B cell (primary cell): ENCODE results near the gene ANKRD30A. TPM values are rescaled to one million over a fixed set of nuclear protein-coding genes. Genes with fewer than 3 reads are reported as not detected.
"Not testable (repeated sequence)": the region's sequence is repeated elsewhere in the genome, so short reads cannot be mapped to it uniquely, and the experiment has no call there.

Experiments used
- ATAC-seq: fragments of 200-7000 bp; cut with Tn5 transposase; one replicate; pipeline ENCODE4 v1.10.0; 2021; ENCODE audit warnings: low read depth, mild to moderate bottlenecking, moderate number of reproducible peaks, moderate library complexity
- CTCF ChIA-PET: fragments of 350-600 bp; sonication (Branson Sonifier 250); formaldehyde crosslinking; loops from one replicate; lab custom pipeline; 2021; ENCODE audit warnings: antibody characterized with exemption, inconsistent platforms; lab: Charles Lee
- POLR2A ChIA-PET: fragments of 350-600 bp; sonication (Branson Sonifier 250); formaldehyde crosslinking; loops from one replicate; lab custom pipeline; 2021; ENCODE audit warnings: antibody characterized with exemption; lab: Charles Lee
- DNase-seq: peaks from one replicate; pipeline ENCODE4 v3.0.0; 2013
- H2AFZ ChIP-seq: 2 replicates; pipeline ENCODE4 v1.6.1; 2012; ENCODE audit warnings: mild to moderate bottlenecking, low read depth, low read length; ENCODE audit not compliant: insufficient read depth, poor library complexity, severe bottlenecking
- H3K27ac ChIP-seq, 2 donors: 1 replicate in 1 of 2; 2 replicates in 1 of 2; pipeline ENCODE4 v1.5.1; 2012 to 2013; ENCODE audit warnings: low read length in 2 of 2, mild to moderate bottlenecking in 2 of 2, moderate library complexity in 1 of 2
- H3K27me3 ChIP-seq, 4 experiments: fragments of 200-600 bp in 1 of 4; sonication (generic) in 1 of 4; replicated peaks in 1 of 4; 1 replicate in 2 of 4; 2 replicates in 2 of 4; pipeline versions ENCODE4 v1.6.1 to v1.7.0; 2013 to 2016; ENCODE audit warnings: low read length in 3 of 4, mild to moderate bottlenecking in 2 of 4, mixed read lengths in 1 of 4, moderate library complexity in 1 of 4; ENCODE audit not compliant: insufficient read depth in 4 of 4, control insufficient read depth in 3 of 4; ENCODE audit errors: control extremely low read depth in 1 of 4
- H3K36me3 ChIP-seq, 2 experiments: replicated peaks in 1 of 2; 1 replicate in 1 of 2; 2 replicates in 1 of 2; pipeline versions ENCODE4 v1.6.1 to v1.7.1; 2013; ENCODE audit warnings: low read length in 1 of 2; ENCODE audit not compliant: insufficient read depth in 2 of 2, control insufficient read depth in 1 of 2; ENCODE audit errors: control extremely low read depth in 1 of 2, extremely low read depth in 1 of 2
- H3K4me1 ChIP-seq, 2 donors: fragments of 200-600 bp in 1 of 2; sonication (generic) in 1 of 2; 1 replicate in 1 of 2; 2 replicates in 1 of 2; pipeline versions ENCODE4 v1.5.1 to v1.6.1; 2013 to 2017; ENCODE audit warnings: low read length in 2 of 2; ENCODE audit not compliant: control insufficient read depth in 2 of 2, insufficient read depth in 2 of 2
- H3K4me2 ChIP-seq: replicated peaks from 2 replicates; pipeline ENCODE3; 2012; ENCODE audit warnings: mild to moderate bottlenecking, low read depth, low read length; ENCODE audit not compliant: poor library complexity, severe bottlenecking
- H3K4me3 ChIP-seq, 5 experiments: fragments of 200-600 bp in 1 of 5; sonication (generic) in 1 of 5; 1 replicate in 3 of 5; 2 replicates in 2 of 5; pipeline versions ENCODE4 v1.5.1 to v1.7.0; 2011 to 2016; ENCODE audit warnings: low read length in 4 of 5, mild to moderate bottlenecking in 4 of 5, low read depth in 2 of 5, control low read depth in 1 of 5, moderate library complexity in 1 of 5; ENCODE audit not compliant: insufficient read depth in 1 of 5; ENCODE audit errors: control extremely low read depth in 1 of 5, extremely low read depth in 1 of 5
- H3K79me2 ChIP-seq: fragments of 200-600 bp; sonication (generic); one replicate; pipeline ENCODE4 v1.6.0; 2016; ENCODE audit warnings: low read length; ENCODE audit not compliant: control insufficient read depth, insufficient read depth
- H3K9ac ChIP-seq: fragments of 200-600 bp; sonication (generic); 2 replicates; pipeline ENCODE4 v1.6.1; 2017; ENCODE audit warnings: mild to moderate bottlenecking, low read length, moderate library complexity
- H3K9me3 ChIP-seq, 3 donors: one replicate each; pipeline versions ENCODE4 v1.6.1 to v1.7.1; 2013; ENCODE audit warnings: low read length in 2 of 3; ENCODE audit not compliant: control insufficient read depth in 2 of 3, insufficient read depth in 1 of 3; ENCODE audit errors: control extremely low read depth in 1 of 3
- H4K20me1 ChIP-seq: 2 replicates; pipeline ENCODE4 v1.6.0; 2012; ENCODE audit warnings: mild to moderate bottlenecking, low read length; ENCODE audit not compliant: insufficient read depth, control insufficient read depth, poor library complexity, severe bottlenecking
- H3K27ac Mint-ChIP-seq: one replicate; pipeline ENCODE4 v1.8.0; 2021; ENCODE audit warnings: mixed read lengths
- H3K27me3 Mint-ChIP-seq: one replicate; pipeline ENCODE4 v1.8.0; 2021; ENCODE audit warnings: mixed read lengths
- H3K4me1 Mint-ChIP-seq: one replicate; pipeline ENCODE4 v1.8.0; 2021; ENCODE audit warnings: mixed read lengths
- H3K4me3 Mint-ChIP-seq: one replicate; pipeline ENCODE4 v1.8.0; 2021; ENCODE audit warnings: mixed read lengths
- H3K9me3 Mint-ChIP-seq: one replicate; pipeline ENCODE4 v1.8.0; 2022; ENCODE audit warnings: mixed read lengths; ENCODE audit not compliant: insufficient read depth
- WGBS: methylation state at CpG from one replicate; pipeline ENCODE4 v1.1.5; 2013; ENCODE audit warnings: missing lambda C conversion rate; ENCODE audit not compliant: insufficient coverage; 5-methylcytosine and 5-hydroxymethylcytosine counted together
- intact Hi-C: fragments of 100-400 bp; cut with micrococcal nuclease; formaldehyde crosslinking; loops from one replicate; pipeline ENCODE4 v1.10.0; 2022
- polyA plus RNA-seq: library from polyadenylated mRNA; depleted of rRNA; stranded (reverse); fragments of >200 nt; gene quantifications from 2 replicates; pipeline ENCODE4 v1.2.3, GENCODE V29; 2012
- total RNA-seq, 2 donors: library from RNA; stranded (reverse); fragments of 120-200 nt in 1 of 2; gene quantifications; 1 replicate in 1 of 2; 2 replicates in 1 of 2; pipeline versions ENCODE4 v1.2.3 to v1.2.4, GENCODE V29; 2013 to 2022

Gene ANKRD30A
- total and polyA plus RNA-seq, 2 donors (not counting 1 experiment from before 2014, with no cell fraction given) = not detected

GRCh38 chr10:37171945-37172344, 46.5 kb downstream of the ANKRD30A start:
- WGBS = 97% methylated on average over 5 of the region's 13 CpGs
- H3K4me2 ChIP-seq, H3K27me3 ChIP-seq, H3K4me3 ChIP-seq, H3K79me2 ChIP-seq, H4K20me1 ChIP-seq, H2AFZ ChIP-seq, H3K27me3 Mint-ChIP-seq, H3K9me3 Mint-ChIP-seq, H3K27ac ChIP-seq, ATAC-seq, DNase-seq, H3K4me3 Mint-ChIP-seq, H3K9me3 ChIP-seq, H3K27ac Mint-ChIP-seq, H3K9ac ChIP-seq, intact Hi-C loops, POLR2A ChIA-PET, CTCF ChIA-PET, H3K4me1 Mint-ChIP-seq, H3K36me3 ChIP-seq, H3K4me1 ChIP-seq: not testable (repeated sequence)

GRCh38 chr10:37178296-37178695, 52.9 kb downstream of the ANKRD30A start:
- H3K27me3 Mint-ChIP-seq, H2AFZ ChIP-seq, H3K36me3 ChIP-seq, H3K79me2 ChIP-seq, H3K4me2 ChIP-seq, intact Hi-C loops, H3K27me3 ChIP-seq, H3K4me1 ChIP-seq, DNase-seq, H3K27ac Mint-ChIP-seq, H3K27ac ChIP-seq, POLR2A ChIA-PET, H3K9me3 ChIP-seq, ATAC-seq, H4K20me1 ChIP-seq, H3K9me3 Mint-ChIP-seq, H3K4me1 Mint-ChIP-seq, H3K9ac ChIP-seq, H3K4me3 ChIP-seq, H3K4me3 Mint-ChIP-seq, CTCF ChIA-PET: not testable (repeated sequence)
- WGBS = 55% methylated on average over 1 of the region's 4 CpGs

DNA sequence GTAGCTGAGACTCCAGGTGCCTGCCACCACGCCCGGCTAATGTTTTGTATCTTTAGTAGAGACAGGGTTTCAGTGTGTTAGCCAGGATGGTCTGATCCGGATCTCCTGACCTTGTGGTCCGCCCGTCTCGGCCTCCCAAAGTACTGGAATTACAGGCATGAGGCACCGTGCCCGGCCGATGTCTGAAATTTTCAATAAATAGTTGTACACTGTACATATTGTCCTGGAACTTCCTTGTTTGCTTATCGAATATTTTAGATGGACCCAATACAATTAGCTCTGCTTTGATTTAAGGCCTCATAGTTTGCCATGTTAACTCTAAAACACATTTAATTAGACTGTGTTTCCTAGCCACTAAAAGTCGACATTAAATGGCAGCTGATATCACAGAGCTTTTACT, 57.3 kb downstream of the ANKRD30A start:
- H3K36me3 ChIP-seq, H3K4me2 ChIP-seq, H3K27ac ChIP-seq, CTCF ChIA-PET, H2AFZ ChIP-seq, intact Hi-C loops, H3K4me3 ChIP-seq, H3K79me2 ChIP-seq, H3K27ac Mint-ChIP-seq, H3K9me3 ChIP-seq, H3K4me1 ChIP-seq, ATAC-seq, H3K4me1 Mint-ChIP-seq, H3K9ac ChIP-seq, H3K9me3 Mint-ChIP-seq, H3K27me3 ChIP-seq, H3K4me3 Mint-ChIP-seq, DNase-seq, POLR2A ChIA-PET, H4K20me1 ChIP-seq, H3K27me3 Mint-ChIP-seq: not testable (repeated sequence)
- no CpG with 5 or more reads among the region's 11 CpGs for WGBS
